ENCODE measurements around the gene RYK. TPM values are rescaled to one million over a fixed set of nuclear protein-coding genes. Genes with fewer than 3 reads are reported as not detected.
A peak's percentile ranks its signal among the peaks of the same experiment; 100 is the strongest.

The RYK gene
- total and polyA plus RNA-seq, 8 donors: 15.8 to 128 (median 42.8) TPM

DNA sequence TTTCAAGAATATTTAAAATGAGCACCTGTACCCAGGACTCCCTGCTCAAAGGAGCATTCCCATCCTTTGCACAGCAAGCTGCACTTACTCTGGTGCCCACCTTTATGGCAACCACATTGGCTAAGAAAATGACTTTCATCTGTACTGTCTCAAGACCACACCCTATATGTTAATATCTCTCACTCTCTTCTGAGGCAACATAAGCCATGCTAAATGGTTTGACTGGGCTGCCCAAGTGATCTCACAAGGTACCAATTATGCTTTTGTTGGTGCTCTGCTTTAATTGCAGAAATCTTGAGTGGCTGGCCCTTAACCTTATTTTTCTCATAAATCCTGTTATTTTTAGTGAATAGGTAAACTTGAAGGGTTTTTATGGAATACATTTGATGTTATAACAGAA is 17.7 kb downstream of the RYK start:
- Histone ChIP-seq H3K4me3 (no peak overlapping the region), H3K36me3 (no peaks in the 10 kb centered on the region), H3K27me3 (no peaks in the 10 kb centered on the region), H3K27ac (no peak overlapping the region), H3K4me1 (peaks cover 12 to 69% (median 43%) of the 10 kb centered on the region in 4 donors), H3K9me3 (no peaks in the 10 kb centered on the region)
- TF ChIP-seq POLR2AphosphoS5 (IDR thresholded peaks at IDR 0.05) (no peak), EP300 (IDR thresholded peaks at IDR 0.05) (no peak), POLR2A (IDR thresholded peaks at IDR 0.05) (no peak)
- TF ChIP-seq, protein P1, sequence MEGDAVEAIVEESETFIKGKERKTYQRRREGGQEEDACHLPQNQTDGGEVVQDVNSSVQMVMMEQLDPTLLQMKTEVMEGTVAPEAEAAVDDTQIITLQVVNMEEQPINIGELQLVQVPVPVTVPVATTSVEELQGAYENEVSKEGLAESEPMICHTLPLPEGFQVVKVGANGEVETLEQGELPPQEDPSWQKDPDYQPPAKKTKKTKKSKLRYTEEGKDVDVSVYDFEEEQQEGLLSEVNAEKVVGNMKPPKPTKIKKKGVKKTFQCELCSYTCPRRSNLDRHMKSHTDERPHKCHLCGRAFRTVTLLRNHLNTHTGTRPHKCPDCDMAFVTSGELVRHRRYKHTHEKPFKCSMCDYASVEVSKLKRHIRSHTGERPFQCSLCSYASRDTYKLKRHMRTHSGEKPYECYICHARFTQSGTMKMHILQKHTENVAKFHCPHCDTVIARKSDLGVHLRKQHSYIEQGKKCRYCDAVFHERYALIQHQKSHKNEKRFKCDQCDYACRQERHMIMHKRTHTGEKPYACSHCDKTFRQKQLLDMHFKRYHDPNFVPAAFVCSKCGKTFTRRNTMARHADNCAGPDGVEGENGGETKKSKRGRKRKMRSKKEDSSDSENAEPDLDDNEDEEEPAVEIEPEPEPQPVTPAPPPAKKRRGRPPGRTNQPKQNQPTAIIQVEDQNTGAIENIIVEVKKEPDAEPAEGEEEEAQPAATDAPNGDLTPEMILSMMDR (IDR thresholded peaks at IDR 0.05): no peak
- no peak for DNase-seq
- intact Hi-C loops (cut with DNase I; ENCODE audit: low total_unique reads): no loop called here

DNA sequence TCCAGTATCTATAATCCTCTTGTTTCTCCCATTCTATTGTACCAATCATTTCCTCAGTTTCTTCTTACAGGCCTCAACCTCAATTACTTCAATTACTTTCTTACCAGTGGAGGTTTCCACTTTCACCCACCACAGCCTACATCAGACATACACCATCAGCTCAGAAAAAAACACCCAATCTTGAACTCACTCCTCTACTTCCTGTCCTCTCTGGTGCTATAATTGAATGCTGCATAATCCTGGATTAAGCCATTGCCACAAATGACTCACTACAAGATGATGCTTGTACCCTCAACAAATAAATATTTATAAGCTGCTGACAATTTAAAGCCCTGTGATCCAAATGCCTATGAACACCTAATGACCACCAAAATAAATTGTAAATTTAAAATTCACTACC is 18.5 kb downstream of the RYK start:
- Histone ChIP-seq H3K27ac (peak overlapping the region in 1 of 5 donors; percentile 21), H3K27me3 (no peaks in the 10 kb centered on the region), H3K36me3 (no peaks in the 10 kb centered on the region), H3K9me3 (no peaks in the 10 kb centered on the region), H3K4me3 (no peak overlapping the region), H3K4me1 (peaks cover 12 to 65% (median 38%) of the 10 kb centered on the region in 4 donors)
- TF ChIP-seq POLR2A (IDR thresholded peaks at IDR 0.05) (no peak), POLR2AphosphoS5 (IDR thresholded peaks at IDR 0.05) (peak in 1 of 3 donors; percentile 43)
- no peak for DNase-seq
- intact Hi-C loops (cut with DNase I; ENCODE audit: low total_unique reads): no loop called here

DNA sequence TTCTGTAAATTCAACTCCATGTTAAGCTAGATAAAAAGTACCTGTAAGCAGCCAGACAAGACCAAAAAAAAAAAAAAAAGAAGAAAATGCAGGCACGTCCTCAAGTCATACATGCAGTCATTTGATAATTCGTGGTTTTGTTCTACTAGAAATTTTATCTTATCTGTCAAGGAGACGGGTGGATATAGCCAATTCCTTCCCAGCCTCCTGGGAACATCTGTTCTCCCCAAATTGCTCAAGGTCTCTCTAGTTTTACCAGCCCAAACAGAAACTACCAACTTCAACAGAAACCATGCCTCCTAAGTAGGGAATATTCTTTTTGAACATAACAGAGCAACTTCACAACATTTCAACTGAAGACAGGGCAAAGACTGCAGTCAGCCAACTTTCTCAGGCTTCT is 19.5 kb downstream of the RYK start:
- 19 to 55% (median 31%) methylated on average over 3 of the region's 3 CpGs for WGBS, 5 donors
- no peak for TF ChIP-seq POLR2AphosphoS5 (IDR thresholded peaks at IDR 0.05)
- TF ChIP-seq EP300 (IDR thresholded peaks at IDR 0.05): no peak
- TF ChIP-seq, protein P1 (IDR thresholded peaks at IDR 0.05): no peak
- TF ChIP-seq POLR2A (IDR thresholded peaks at IDR 0.05): no peak
- no peak for DNase-seq
- Histone ChIP-seq H3K9me3 (no peaks in the 10 kb centered on the region), H3K27me3 (no peaks in the 10 kb centered on the region), H3K4me3 (no peak overlapping the region), H3K36me3 (no peaks in the 10 kb centered on the region), H3K4me1 (peaks cover 12 to 55% (median 32%) of the 10 kb centered on the region in 4 donors), H3K27ac (peak overlapping the region in 1 of 5 donors; percentile 21)
- intact Hi-C loops (cut with DNase I; ENCODE audit: low total_unique reads): no loop called here

DNA sequence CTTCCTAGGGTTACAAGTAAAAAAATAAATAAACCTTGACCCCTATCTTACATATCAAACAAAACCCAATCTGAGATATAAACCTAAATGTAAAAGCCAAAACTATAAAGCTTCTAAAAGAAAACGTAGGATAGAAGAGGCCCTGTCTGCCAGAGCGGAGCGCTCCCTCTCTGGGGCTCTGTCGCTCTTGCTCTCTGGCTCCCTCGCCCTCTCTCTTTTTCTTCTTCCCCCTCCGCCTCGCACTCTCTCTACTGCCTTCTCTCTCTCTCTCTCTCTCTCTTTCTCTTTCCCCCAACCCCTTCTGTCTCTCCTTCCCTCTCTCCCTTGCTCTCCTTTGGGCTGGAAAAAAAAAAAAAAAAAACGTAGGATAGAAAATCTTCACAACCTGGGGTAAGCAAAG is 21.6 kb downstream of the RYK start:
- peaks cover 11 to 54% (median 34%) of the 10 kb centered on the region in 4 donors for H3K4me1 ChIP-seq
- H3K36me3 ChIP-seq: no peaks in the 10 kb centered on the region
- intact Hi-C loops (cut with DNase I; ENCODE audit: low total_unique reads): no loop called here
- H3K27me3 ChIP-seq: no peaks in the 10 kb centered on the region
- H3K27ac ChIP-seq: no peak overlapping the region
- TF ChIP-seq EP300 (IDR thresholded peaks at IDR 0.05) (no peak), POLR2A (IDR thresholded peaks at IDR 0.05) (no peak), POLR2AphosphoS5 (IDR thresholded peaks at IDR 0.05) (no peak)
- TF ChIP-seq, protein P1 (IDR thresholded peaks at IDR 0.05): no peak
- no peak overlapping the region for H3K4me3 ChIP-seq
- H3K9me3 ChIP-seq: no peaks in the 10 kb centered on the region
- WGBS, 5 donors: 79 to 84% (median 82%) methylated on average over 8 of the region's 8 CpGs
- DNase-seq: no peak

DNA sequence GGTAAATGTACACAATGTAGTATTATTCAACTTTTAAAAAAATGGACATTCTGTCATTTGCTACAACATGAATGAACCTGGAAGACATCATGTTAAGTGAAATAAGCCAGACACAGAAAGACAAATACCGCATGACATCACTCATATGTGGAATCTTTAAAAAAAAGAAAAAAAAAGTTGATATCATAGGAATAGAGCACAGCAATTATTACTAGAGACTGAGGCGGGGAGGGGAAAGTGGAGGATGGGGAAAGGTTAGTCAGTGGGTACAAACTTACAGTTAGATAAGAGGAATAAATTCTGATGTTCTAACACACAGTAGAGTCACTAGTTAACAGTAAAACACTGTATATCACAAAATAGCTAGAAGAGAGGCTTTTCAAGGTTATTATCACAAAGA is 22.2 kb downstream of the RYK start:
- intact Hi-C loops (cut with DNase I; ENCODE audit: low total_unique reads): no loop called here
- TF ChIP-seq POLR2A (IDR thresholded peaks at IDR 0.05): no peak
- TF ChIP-seq, protein P1 (IDR thresholded peaks at IDR 0.05): no peak
- no peak for TF ChIP-seq EP300 (IDR thresholded peaks at IDR 0.05)
- TF ChIP-seq POLR2AphosphoS5 (IDR thresholded peaks at IDR 0.05): no peak
- Histone ChIP-seq H3K4me3 (no peak overlapping the region), H3K27ac (no peak overlapping the region), H3K27me3 (no peaks in the 10 kb centered on the region), H3K4me1 (peaks cover 13 to 60% (median 37%) of the 10 kb centered on the region in 4 donors), H3K9me3 (no peaks in the 10 kb centered on the region), H3K36me3 (no peaks in the 10 kb centered on the region)
- WGBS, 5 donors: 94 to 99% (median 98%) methylated on average over 2 of the region's 2 CpGs
- no peak for DNase-seq
